Osteocyte (in vitro differentiated cells): ENCODE data around the gene LETM1. TPM values are rescaled to one million over a fixed set of nuclear protein-coding genes. Genes with fewer than 3 reads are reported as not detected.

ENCODE experiments used
- DNase-seq: peaks from one replicate; pipeline ENCODE4 v3.0.0; 2021; ENCODE audit warnings: mixed read lengths; ENCODE audit not compliant: unreplicated experiment; ENCODE audit errors: extremely low spot score
- H3K27ac Mint-ChIP-seq: one replicate; pipeline ENCODE4 v1.8.0; 2021; ENCODE audit warnings: mild to moderate bottlenecking, mixed read lengths; ENCODE audit not compliant: unreplicated experiment
- H3K27me3 Mint-ChIP-seq: one replicate; pipeline ENCODE4 v1.8.0; 2021; ENCODE audit warnings: mixed read lengths; ENCODE audit not compliant: unreplicated experiment
- H3K36me3 Mint-ChIP-seq: one replicate; pipeline ENCODE4 v1.8.0; 2021; ENCODE audit warnings: mixed read lengths; ENCODE audit not compliant: unreplicated experiment
- H3K4me1 Mint-ChIP-seq: one replicate; pipeline ENCODE4 v1.8.0; 2021; ENCODE audit warnings: mixed read lengths; ENCODE audit not compliant: unreplicated experiment
- H3K4me3 Mint-ChIP-seq: one replicate; pipeline ENCODE4 v1.8.0; 2021; ENCODE audit warnings: mild to moderate bottlenecking, moderate library complexity, mixed read lengths; ENCODE audit not compliant: unreplicated experiment
- H3K9me3 Mint-ChIP-seq: one replicate; pipeline ENCODE4 v1.8.0; 2021; ENCODE audit warnings: mixed read lengths; ENCODE audit not compliant: unreplicated experiment
- total RNA-seq: library from RNA; stranded (reverse); gene quantifications from 2 replicates; pipeline ENCODE4 v1.2.1, GENCODE V29; 2021
- TF ChIP-seq, protein P1 (sequence below): fragments of 200-600 bp; sonication (generic); IDR thresholded peaks from 2 replicates; pipeline ENCODE4 v1.5.0; 2021; ENCODE audit warnings: antibody characterized with exemption, mild to moderate bottlenecking, moderate library complexity

The LETM1 gene
- total RNA-seq, 1 donor from 2014 or later: 48.2 TPM

DNA sequence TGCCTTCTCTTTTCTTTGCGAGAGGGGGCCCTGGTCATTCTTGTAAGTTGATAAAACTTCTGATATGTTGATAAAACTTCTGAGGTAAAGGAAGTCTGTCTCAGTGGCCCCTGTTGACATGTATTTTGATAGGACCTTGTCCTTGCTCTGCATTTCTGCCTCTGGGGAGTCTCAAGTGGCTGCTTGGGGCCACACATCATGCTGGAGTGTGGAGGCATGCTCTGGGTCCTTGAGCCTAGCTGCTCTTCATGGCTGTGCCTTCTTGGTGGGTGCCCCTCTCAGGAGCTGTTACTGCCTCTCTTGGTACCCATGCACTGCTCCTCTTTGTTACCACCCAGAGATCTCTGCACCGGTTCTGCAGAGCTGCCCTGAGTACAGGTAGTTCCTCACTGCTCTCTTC lies 29.5 kb upstream of the LETM1 start:
- TF ChIP-seq, protein P1, sequence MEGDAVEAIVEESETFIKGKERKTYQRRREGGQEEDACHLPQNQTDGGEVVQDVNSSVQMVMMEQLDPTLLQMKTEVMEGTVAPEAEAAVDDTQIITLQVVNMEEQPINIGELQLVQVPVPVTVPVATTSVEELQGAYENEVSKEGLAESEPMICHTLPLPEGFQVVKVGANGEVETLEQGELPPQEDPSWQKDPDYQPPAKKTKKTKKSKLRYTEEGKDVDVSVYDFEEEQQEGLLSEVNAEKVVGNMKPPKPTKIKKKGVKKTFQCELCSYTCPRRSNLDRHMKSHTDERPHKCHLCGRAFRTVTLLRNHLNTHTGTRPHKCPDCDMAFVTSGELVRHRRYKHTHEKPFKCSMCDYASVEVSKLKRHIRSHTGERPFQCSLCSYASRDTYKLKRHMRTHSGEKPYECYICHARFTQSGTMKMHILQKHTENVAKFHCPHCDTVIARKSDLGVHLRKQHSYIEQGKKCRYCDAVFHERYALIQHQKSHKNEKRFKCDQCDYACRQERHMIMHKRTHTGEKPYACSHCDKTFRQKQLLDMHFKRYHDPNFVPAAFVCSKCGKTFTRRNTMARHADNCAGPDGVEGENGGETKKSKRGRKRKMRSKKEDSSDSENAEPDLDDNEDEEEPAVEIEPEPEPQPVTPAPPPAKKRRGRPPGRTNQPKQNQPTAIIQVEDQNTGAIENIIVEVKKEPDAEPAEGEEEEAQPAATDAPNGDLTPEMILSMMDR: no peak
- Mint-ChIP-seq H3K4me1 (peaks cover 25% of the 10 kb centered on the region), H3K9me3 (no peaks in the 10 kb centered on the region), H3K27me3 (no peaks in the 10 kb centered on the region), H3K27ac (no peak overlapping the region), H3K36me3 (peaks cover 2% of the 10 kb centered on the region), H3K4me3 (no peak overlapping the region)
- DNase-seq: no peak

DNA sequence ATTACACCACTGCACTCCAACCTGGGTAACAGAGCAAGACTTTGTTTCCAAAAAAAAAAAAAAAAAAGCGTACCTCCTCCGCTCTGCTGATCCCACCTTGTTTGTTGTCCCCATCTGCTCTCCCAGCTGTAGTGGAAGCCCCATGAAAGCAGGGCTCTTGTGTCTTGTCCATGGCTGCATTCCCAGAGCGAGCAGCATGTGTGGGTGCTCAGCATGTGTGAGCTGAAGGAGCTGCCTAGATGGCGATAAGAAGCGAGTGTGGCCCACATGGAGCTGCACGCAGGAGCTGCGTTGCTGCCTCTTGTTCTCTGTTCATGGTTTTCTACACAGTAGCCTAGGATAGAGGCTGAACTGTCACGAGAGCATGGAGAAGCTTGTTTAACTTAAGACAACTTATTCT lies 27.6 kb upstream of the LETM1 start:
- TF ChIP-seq, protein P1: no peak
- H3K9me3 Mint-ChIP-seq: no peaks in the 10 kb centered on the region
- H3K4me3 Mint-ChIP-seq: no peak overlapping the region
- peaks cover 2% of the 10 kb centered on the region for H3K36me3 Mint-ChIP-seq
- peaks cover 35% of the 10 kb centered on the region for H3K4me1 Mint-ChIP-seq
- no peaks in the 10 kb centered on the region for H3K27me3 Mint-ChIP-seq
- H3K27ac Mint-ChIP-seq: peak overlapping the region; percentile 27
- DNase-seq: no peak

DNA sequence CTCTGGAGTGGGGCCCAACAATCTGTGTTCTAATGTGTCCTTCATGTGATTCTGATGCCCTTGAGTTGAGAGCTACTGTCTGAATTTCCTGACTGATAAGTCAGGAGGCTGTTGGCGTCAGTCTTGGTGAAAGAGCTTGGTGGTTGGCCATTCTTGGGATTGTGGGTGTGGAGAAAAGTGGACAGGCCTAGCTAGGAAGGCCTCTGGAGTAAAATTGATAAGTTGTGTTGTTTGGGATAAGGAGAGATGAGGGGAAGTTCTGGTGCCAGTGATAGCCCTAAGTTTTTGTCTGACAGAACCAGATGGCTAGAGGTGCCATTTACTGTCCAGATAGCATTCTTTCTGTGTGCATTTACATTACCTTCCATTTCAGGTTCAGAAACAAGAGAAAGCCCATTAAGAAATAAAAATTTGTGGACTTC lies 26.9 kb upstream of the LETM1 start:
- peaks cover 37% of the 10 kb centered on the region for H3K4me1 Mint-ChIP-seq
- H3K36me3 Mint-ChIP-seq: peaks cover 2% of the 10 kb centered on the region
- no peaks in the 10 kb centered on the region for H3K27me3 Mint-ChIP-seq
- no peak for DNase-seq
- no peak overlapping the region for H3K4me3 Mint-ChIP-seq
- TF ChIP-seq, protein P1: no peak
- no peaks in the 10 kb centered on the region for H3K9me3 Mint-ChIP-seq
- H3K27ac Mint-ChIP-seq: peak overlapping the region; percentile 2

DNA sequence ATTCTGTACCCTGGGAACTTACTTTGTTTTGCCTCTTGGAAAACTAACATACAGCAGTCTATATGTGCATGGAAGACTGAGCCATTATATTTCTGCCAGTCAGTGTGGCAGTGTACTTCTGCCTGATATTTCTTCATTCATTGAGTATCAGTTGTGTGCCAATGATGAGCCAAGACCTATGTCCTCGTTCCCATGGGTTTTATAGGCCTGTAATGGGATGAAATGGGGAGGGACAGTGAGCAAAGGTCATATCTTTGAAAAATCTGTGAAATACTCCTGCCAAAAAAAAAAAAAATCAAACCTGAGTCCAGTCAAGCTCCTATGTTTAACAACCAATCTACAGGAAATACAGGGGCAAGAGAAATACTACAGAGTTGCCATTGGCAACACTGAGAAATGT lies 24.4 kb upstream of the LETM1 start:
- Mint-ChIP-seq H3K27ac (peak overlapping the region; percentile 85), H3K4me1 (peaks cover 36% of the 10 kb centered on the region), H3K9me3 (no peaks in the 10 kb centered on the region), H3K36me3 (no peaks in the 10 kb centered on the region), H3K27me3 (no peaks in the 10 kb centered on the region), H3K4me3 (no peak overlapping the region)
- DNase-seq: no peak
- TF ChIP-seq, protein P1: no peak

DNA sequence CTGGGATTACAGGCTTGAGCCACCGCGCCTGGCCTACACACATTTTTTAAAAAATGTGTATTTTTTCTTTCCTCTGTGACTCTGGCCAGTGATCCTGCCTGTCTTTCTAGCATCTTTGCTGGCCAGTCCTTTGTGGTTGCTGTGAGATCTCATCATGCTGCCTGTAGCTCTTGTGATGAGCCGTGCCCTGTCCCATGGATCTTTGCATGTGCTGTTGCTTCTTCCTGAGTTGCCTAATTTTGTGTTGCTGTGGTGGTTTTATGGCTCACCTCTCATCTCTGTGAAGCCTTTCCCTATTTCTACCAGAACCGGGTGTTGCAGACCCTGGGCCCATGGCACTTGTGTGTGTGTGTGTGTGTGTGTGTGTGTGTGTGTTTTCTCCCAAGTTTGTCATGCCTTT lies 23.5 kb upstream of the LETM1 start:
- Mint-ChIP-seq H3K9me3 (no peaks in the 10 kb centered on the region), H3K36me3 (no peaks in the 10 kb centered on the region), H3K4me3 (no peak overlapping the region), H3K4me1 (peaks cover 38% of the 10 kb centered on the region), H3K27ac (peak overlapping the region; percentile 85), H3K27me3 (no peaks in the 10 kb centered on the region)
- DNase-seq: no peak
- TF ChIP-seq, protein P1: no peak
